ENCODE results near the gene TFPT.
A peak's percentile ranks its signal among the peaks of the same experiment; 100 is the strongest.

Gene TFPT

GRCh38 chr19:54149021-54149812, 33.8 kb upstream of the TFPT start:
- Histone ChIP-seq H3K4me1 (ENCODE audit: control insufficient read depth in 1 of 2, insufficient read depth in 2 of 2, low read length in 2 of 2) (no peaks in the 10 kb centered on the region), H3K9ac (ENCODE audit: low read depth in 1 of 2, low read length in 2 of 2) (no peak overlapping the region), H3K27me3 (ENCODE audit: control insufficient read depth in 1 of 2, insufficient read depth in 2 of 2, low read length in 2 of 2) (no peaks in the 10 kb centered on the region), H3K9me3 (ENCODE audit: control insufficient read depth in 1 of 2, low read length in 2 of 2) (no peaks in the 10 kb centered on the region), H3K27ac (ENCODE audit: low read depth, low read length) (no peak overlapping the region), H3K4me3 (ENCODE audit: low read depth in 1 of 2, low read length in 2 of 2) (no peak overlapping the region), H3K36me3 (ENCODE audit: control insufficient read depth in 1 of 2, insufficient read depth in 2 of 2, low read length in 2 of 2) (peaks cover 81 to 92% of the 10 kb centered on the region in 2 donors)

DNA sequence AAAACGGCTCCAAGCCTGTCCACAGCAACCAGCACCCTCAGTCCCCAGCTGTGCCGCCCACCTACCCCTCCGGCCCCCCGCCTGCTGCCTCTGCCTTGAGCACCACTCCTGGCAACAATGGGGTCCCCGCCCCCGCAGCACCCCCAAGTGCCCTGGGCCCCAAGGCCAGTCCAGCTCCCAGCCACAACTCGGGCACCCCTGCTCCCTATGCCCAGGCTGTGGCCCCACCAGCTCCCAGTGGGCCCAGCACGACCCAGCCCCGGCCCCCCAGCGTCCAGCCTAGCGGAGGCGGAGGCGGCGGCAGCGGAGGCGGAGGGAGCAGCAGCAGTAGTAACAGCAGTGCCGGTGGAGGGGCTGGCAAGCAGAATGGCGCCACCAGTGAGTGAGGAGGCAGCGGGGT, 32.7 kb upstream of the TFPT start:
- no peak overlapping the region for H3K4me3 ChIP-seq (ENCODE audit: low read depth in 1 of 2, low read length in 2 of 2)
- H3K27ac ChIP-seq (ENCODE audit: low read depth, low read length), result no peak overlapping the region
- H3K36me3 ChIP-seq (ENCODE audit: control insufficient read depth in 1 of 2, insufficient read depth in 2 of 2, low read length in 2 of 2), result peaks cover 80 to 92% of the 10 kb centered on the region in 2 donors
- H3K4me1 ChIP-seq (ENCODE audit: control insufficient read depth in 1 of 2, insufficient read depth in 2 of 2, low read length in 2 of 2), result no peaks in the 10 kb centered on the region
- H3K9ac ChIP-seq (ENCODE audit: low read depth in 1 of 2, low read length in 2 of 2), result no peak overlapping the region
- H3K27me3 ChIP-seq (ENCODE audit: control insufficient read depth in 1 of 2, insufficient read depth in 2 of 2, low read length in 2 of 2), result no peaks in the 10 kb centered on the region
- H3K9me3 ChIP-seq (ENCODE audit: control insufficient read depth in 1 of 2, low read length in 2 of 2), result no peaks in the 10 kb centered on the region

DNA sequence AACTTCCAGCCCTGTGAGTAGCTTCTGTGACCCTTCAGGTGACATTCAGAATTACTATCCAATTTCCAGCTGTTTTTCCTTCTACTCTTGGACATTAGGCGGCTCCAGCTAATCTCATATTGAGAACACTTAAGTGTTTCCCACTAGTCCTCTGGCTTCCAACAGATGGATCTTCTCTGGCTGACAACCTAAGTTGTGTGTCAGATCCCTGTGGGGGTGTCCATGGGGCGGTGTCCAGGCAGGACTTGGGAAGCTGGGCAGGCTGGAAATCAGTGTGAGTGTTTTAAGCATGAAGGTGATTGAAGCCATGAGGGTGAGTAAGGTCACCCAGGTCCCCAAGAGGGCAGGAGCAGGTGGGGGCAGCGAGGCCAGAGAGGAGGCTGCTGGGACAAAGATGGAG, 32.2 kb upstream of the TFPT start:
- H3K36me3 ChIP-seq (ENCODE audit: control insufficient read depth in 1 of 2, insufficient read depth in 2 of 2, low read length in 2 of 2), result peaks cover 80 to 92% of the 10 kb centered on the region in 2 donors

GRCh38 chr19:54145541-54146158, 30.2 kb upstream of the TFPT start:
- H3K9ac ChIP-seq (ENCODE audit: low read depth in 1 of 2, low read length in 2 of 2), result no peak overlapping the region
- no peaks in the 10 kb centered on the region for H3K9me3 ChIP-seq (ENCODE audit: control insufficient read depth in 1 of 2, low read length in 2 of 2)
- H3K4me1 ChIP-seq (ENCODE audit: control insufficient read depth in 1 of 2, insufficient read depth in 2 of 2, low read length in 2 of 2), result peaks cover 10 to 11% of the 10 kb centered on the region in 2 donors
- no peaks in the 10 kb centered on the region for H3K27me3 ChIP-seq (ENCODE audit: control insufficient read depth in 1 of 2, insufficient read depth in 2 of 2, low read length in 2 of 2)
- no peak overlapping the region for H3K27ac ChIP-seq (ENCODE audit: low read depth, low read length)
- H3K36me3 ChIP-seq (ENCODE audit: control insufficient read depth in 1 of 2, insufficient read depth in 2 of 2, low read length in 2 of 2), result peaks cover 67 to 86% of the 10 kb centered on the region in 2 donors
- no peak overlapping the region for H3K4me3 ChIP-seq (ENCODE audit: low read depth in 1 of 2, low read length in 2 of 2)

More for the DNA sequence above, 32.2 kb upstream of the TFPT start:
- H3K27ac ChIP-seq (ENCODE audit: low read depth, low read length), result no peak overlapping the region
- no peaks in the 10 kb centered on the region for H3K4me1 ChIP-seq (ENCODE audit: control insufficient read depth in 1 of 2, insufficient read depth in 2 of 2, low read length in 2 of 2)
- H3K9ac ChIP-seq (ENCODE audit: low read depth in 1 of 2, low read length in 2 of 2), result no peak overlapping the region
- no peaks in the 10 kb centered on the region for H3K27me3 ChIP-seq (ENCODE audit: control insufficient read depth in 1 of 2, insufficient read depth in 2 of 2, low read length in 2 of 2)
- no peak overlapping the region for H3K4me3 ChIP-seq (ENCODE audit: low read depth in 1 of 2, low read length in 2 of 2)
- H3K9me3 ChIP-seq (ENCODE audit: control insufficient read depth in 1 of 2, low read length in 2 of 2), result no peaks in the 10 kb centered on the region

DNA sequence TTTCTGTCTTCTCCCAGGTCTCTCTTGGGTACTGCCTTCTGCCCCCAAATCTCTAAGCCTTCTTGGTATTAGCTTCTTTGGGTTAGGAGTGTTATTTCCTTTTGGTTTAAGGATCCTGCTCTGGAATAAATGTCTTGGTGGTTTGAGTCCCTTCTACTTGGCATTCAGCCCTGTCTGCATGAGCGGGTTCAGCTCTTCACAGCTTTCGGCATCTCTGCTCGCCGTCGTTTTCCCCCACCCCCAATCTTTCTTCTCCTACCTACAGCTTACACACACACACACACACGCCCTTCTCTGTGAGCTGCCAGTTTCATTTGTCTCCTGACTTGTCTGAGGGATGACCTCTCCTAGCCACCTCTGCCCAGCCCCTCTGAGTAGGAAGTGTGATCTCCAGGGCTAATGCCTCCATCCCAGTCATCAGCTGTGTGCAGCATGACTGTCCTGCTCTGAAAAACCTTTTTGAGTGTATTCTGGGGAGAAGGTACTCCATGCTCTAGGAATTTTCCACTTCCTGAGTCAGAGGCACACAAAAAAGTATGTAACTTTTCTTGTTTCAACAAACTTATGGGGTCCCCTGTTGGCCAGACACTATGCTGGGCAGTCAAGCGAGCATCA, 26.8 kb upstream of the TFPT start:
- Histone ChIP-seq H3K27ac (ENCODE audit: low read depth, low read length) (no peak overlapping the region), H3K27me3 (ENCODE audit: control insufficient read depth in 1 of 2, insufficient read depth in 2 of 2, low read length in 2 of 2) (no peaks in the 10 kb centered on the region), H3K4me3 (ENCODE audit: low read depth in 1 of 2, low read length in 2 of 2) (no peak overlapping the region), H3K36me3 (ENCODE audit: control insufficient read depth in 1 of 2, insufficient read depth in 2 of 2, low read length in 2 of 2) (peaks cover 44 to 59% of the 10 kb centered on the region in 2 donors), H3K4me1 (ENCODE audit: control insufficient read depth in 1 of 2, insufficient read depth in 2 of 2, low read length in 2 of 2) (peaks cover 28 to 33% of the 10 kb centered on the region in 2 donors), H3K9ac (ENCODE audit: low read depth in 1 of 2, low read length in 2 of 2) (no peak overlapping the region), H3K9me3 (ENCODE audit: control insufficient read depth in 1 of 2, low read length in 2 of 2) (no peaks in the 10 kb centered on the region)

DNA sequence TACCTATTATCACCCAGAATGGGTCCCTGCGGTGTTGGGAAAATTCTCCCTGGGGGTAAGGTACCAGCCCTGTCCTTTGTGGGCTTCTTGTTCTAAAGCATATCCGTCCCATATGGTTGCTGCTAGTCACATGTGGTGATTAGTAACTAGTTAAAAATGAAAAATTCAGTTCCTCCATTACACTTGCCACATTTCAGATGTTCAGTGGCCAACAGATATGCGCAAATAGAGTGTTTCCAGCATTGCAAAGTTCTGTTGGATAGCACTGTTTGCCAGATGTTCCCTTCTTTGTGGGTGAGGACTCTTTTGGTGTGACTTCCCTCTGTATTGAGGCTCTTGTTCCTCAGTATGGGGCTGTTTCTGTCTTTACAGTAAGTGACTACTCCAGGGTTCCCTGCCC, 25.9 kb upstream of the TFPT start:
- Histone ChIP-seq H3K9me3 (ENCODE audit: control insufficient read depth in 1 of 2, low read length in 2 of 2) (no peaks in the 10 kb centered on the region), H3K4me3 (ENCODE audit: low read depth in 1 of 2, low read length in 2 of 2) (no peak overlapping the region), H3K27me3 (ENCODE audit: control insufficient read depth in 1 of 2, insufficient read depth in 2 of 2, low read length in 2 of 2) (no peaks in the 10 kb centered on the region), H3K4me1 (ENCODE audit: control insufficient read depth in 1 of 2, insufficient read depth in 2 of 2, low read length in 2 of 2) (peaks cover 31 to 37% of the 10 kb centered on the region in 2 donors), H3K9ac (ENCODE audit: low read depth in 1 of 2, low read length in 2 of 2) (no peak overlapping the region), H3K27ac (ENCODE audit: low read depth, low read length) (no peak overlapping the region), H3K36me3 (ENCODE audit: control insufficient read depth in 1 of 2, insufficient read depth in 2 of 2, low read length in 2 of 2) (peaks cover 35 to 50% of the 10 kb centered on the region in 2 donors)

DNA sequence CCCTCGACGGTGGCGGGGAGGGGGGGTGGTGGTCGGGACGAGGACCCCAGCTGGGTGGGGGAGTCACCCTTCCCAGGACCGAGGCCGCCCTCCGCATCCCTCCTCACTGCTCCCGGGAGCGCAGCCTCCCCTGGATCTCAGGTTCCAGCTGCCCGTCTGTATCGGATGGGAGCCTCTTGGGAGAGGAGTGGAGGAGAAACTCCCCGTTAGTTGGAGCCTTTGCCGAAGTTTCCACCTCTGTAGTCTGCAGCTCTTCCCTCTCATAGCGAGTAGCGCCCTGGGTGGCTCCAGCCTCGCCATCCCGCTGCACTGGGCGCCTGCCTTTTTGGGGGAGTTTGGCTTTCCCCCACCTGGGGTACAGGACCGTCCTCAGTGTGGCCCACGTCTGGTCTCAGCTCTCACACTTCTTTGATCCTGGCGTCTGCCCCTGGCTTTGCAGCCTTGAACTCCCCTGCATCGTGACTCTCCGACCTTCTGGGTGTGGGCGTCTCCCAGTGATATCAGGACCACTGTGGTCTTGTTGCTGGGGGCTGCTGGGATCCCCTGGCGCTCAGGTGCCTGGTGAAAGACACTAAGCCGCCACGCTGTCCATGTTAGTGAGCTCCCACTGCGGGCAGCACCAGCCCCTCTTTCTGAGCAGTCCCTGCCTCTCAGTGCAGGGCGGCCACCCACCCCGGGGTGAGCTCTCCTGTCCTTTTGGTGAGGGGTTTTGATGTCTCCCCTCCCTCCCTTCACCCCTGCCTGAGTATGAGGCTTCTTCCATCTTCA, 23.2 kb upstream of the TFPT start:
- Histone ChIP-seq H3K4me3 (ENCODE audit: low read depth in 1 of 2, low read length in 2 of 2) (peak overlapping the region; percentile 63 to 72), H3K4me1 (ENCODE audit: control insufficient read depth in 1 of 2, insufficient read depth in 2 of 2, low read length in 2 of 2) (peaks cover 38 to 45% of the 10 kb centered on the region in 2 donors), H3K9me3 (ENCODE audit: control insufficient read depth in 1 of 2, low read length in 2 of 2) (no peaks in the 10 kb centered on the region), H3K36me3 (ENCODE audit: control insufficient read depth in 1 of 2, insufficient read depth in 2 of 2, low read length in 2 of 2) (peaks cover 11 to 23% of the 10 kb centered on the region in 2 donors), H3K27me3 (ENCODE audit: control insufficient read depth in 1 of 2, insufficient read depth in 2 of 2, low read length in 2 of 2) (no peaks in the 10 kb centered on the region), H3K27ac (ENCODE audit: low read depth, low read length) (no peak overlapping the region), H3K9ac (ENCODE audit: low read depth in 1 of 2, low read length in 2 of 2) (peak overlapping the region; percentile 57 to 72)

- Histone ChIP-seq H3K27me3 (ENCODE audit: control insufficient read depth in 1 of 2, insufficient read depth in 2 of 2, low read length in 2 of 2) (no peaks in the 10 kb centered on the region), H3K9me3 (ENCODE audit: control insufficient read depth in 1 of 2, low read length in 2 of 2) (no peaks in the 10 kb centered on the region), H3K4me1 (ENCODE audit: control insufficient read depth in 1 of 2, insufficient read depth in 2 of 2, low read length in 2 of 2) (peaks cover 38 to 45% of the 10 kb centered on the region in 2 donors), H3K36me3 (ENCODE audit: control insufficient read depth in 1 of 2, insufficient read depth in 2 of 2, low read length in 2 of 2) (peaks cover 5 to 16% of the 10 kb centered on the region in 2 donors), H3K27ac (ENCODE audit: low read depth, low read length) (peak within 1 kb of the TSS; percentile 71), H3K9ac (ENCODE audit: low read depth in 1 of 2, low read length in 2 of 2) (peak within 1 kb of the TSS; percentile 71 to 72), H3K4me3 (ENCODE audit: low read depth in 1 of 2, low read length in 2 of 2) (peak within 1 kb of the TSS; percentile 83 to 90)
These were observed 22.4 kb upstream of the TFPT start, which contains the start of gene CNOT3 for GRCh38 chr19:54137699-54138488. CNOT3 (plus strand) TSS chr19:54137762; CDS start chr19:54142979, 5,217 bp downstream.

All from duodenal mucosa (tissue), 2 donors.